Caco-2 (cell line): ENCODE data around the gene KRT78. TPM values are rescaled to one million over a fixed set of nuclear protein-coding genes. Genes with fewer than 3 reads are reported as not detected.

Source experiments
- BruUV-seq: library from RNA; stranded (reverse); fragments of 400-500 nt; replicated peaks from 2 replicates; lab custom pipeline; 2021; lab: Mats Ljungman, UMichigan
- CTCF ChIA-PET: fragments of 300-600 bp; sonication (Branson Sonifier 250); formaldehyde crosslinking; loops from one replicate; lab custom pipeline; 2022; ENCODE audit warnings: antibody characterized with exemption; lab: Charles Lee
- POLR2A ChIA-PET: fragments of 300-600 bp; sonication (Branson Sonifier 250); formaldehyde crosslinking; loops from one replicate; lab custom pipeline; 2022; ENCODE audit warnings: antibody characterized with exemption; lab: Charles Lee
- DNase-seq, 2 experiments: peaks; one replicate each; pipeline versions ENCODE4 v3.0.0 to v3.0.0-alpha.2; 2020 to 2022
- H3K27me3 ChIP-seq: replicated peaks from 2 replicates; pipeline ENCODE4 v1.6.0; 2011; ENCODE audit warnings: low read length; ENCODE audit not compliant: control insufficient read depth, insufficient read depth
- H3K36me3 ChIP-seq: 2 replicates; pipeline ENCODE4 v1.5.1; 2011; ENCODE audit warnings: low read length; ENCODE audit not compliant: control insufficient read depth, insufficient read depth
- H3K4me1 ChIP-seq: fragments of 250-450 bp; sonication (Bioruptor Pico); 2 replicates; pipeline ENCODE4 v1.5.1; 2020; ENCODE audit warnings: mild to moderate bottlenecking
- H3K4me3 ChIP-seq: 2 replicates; pipeline ENCODE4 v1.5.1; 2011; ENCODE audit warnings: low read depth, mild to moderate bottlenecking, control low read depth, low read length
- H3K9me3 ChIP-seq: fragments of 250-450 bp; sonication (Bioruptor Pico); 2 replicates; pipeline ENCODE4 v1.5.1; 2020; ENCODE audit warnings: mild to moderate bottlenecking, moderate library complexity
- H3K27ac Mint-ChIP-seq: one replicate; pipeline ENCODE4 v1.8.0; 2022; ENCODE audit warnings: mixed read lengths; ENCODE audit not compliant: unreplicated experiment
- H3K27me3 Mint-ChIP-seq: one replicate; pipeline ENCODE4 v1.8.0; 2022; ENCODE audit warnings: mixed read lengths; ENCODE audit not compliant: insufficient read depth, unreplicated experiment
- H3K36me3 Mint-ChIP-seq: one replicate; pipeline ENCODE4 v1.8.0; 2022; ENCODE audit warnings: mild to moderate bottlenecking, mixed read lengths; ENCODE audit not compliant: insufficient read depth, unreplicated experiment
- H3K4me1 Mint-ChIP-seq: one replicate; pipeline ENCODE4 v1.8.0; 2022; ENCODE audit warnings: low read depth, mixed read lengths; ENCODE audit not compliant: unreplicated experiment
- H3K4me3 Mint-ChIP-seq: one replicate; pipeline ENCODE4 v1.8.0; 2022; ENCODE audit warnings: mild to moderate bottlenecking, moderate library complexity, mixed read lengths; ENCODE audit not compliant: unreplicated experiment
- H3K9me3 Mint-ChIP-seq: one replicate; pipeline ENCODE4 v1.8.0; 2022; ENCODE audit warnings: mixed read lengths; ENCODE audit not compliant: unreplicated experiment
- CTCF ChIP-seq, 2 experiments: fragments of 200-600 bp in 1 of 2; IDR thresholded peaks; 1 replicate in 1 of 2; 2 replicates in 1 of 2; pipeline versions ENCODE4 v1.5.1 to v1.8.0; 2011 to 2022; ENCODE audit warnings: antibody characterized with exemption in 1 of 2, control low read depth in 1 of 2, inconsistent platforms in 1 of 2, low read depth in 1 of 2, low read length in 1 of 2, mild to moderate bottlenecking in 1 of 2, moderate library complexity in 1 of 2; ENCODE audit not compliant: insufficient read depth in 1 of 2, severe bottlenecking in 1 of 2, unreplicated experiment in 1 of 2
- intact Hi-C: fragments of 100-400 bp; cut with micrococcal nuclease; formaldehyde crosslinking; loops from one replicate; pipeline ENCODE4 v1.10.0; 2022; ENCODE audit not compliant: unreplicated experiment
- total RNA-seq: library from RNA; stranded (reverse); gene quantifications from 2 replicates; pipeline ENCODE4 v1.2.3, GENCODE V29; 2022

The KRT78 gene
- total RNA-seq, 1 experiment from 2014 or later: not detected

- Mint-ChIP-seq H3K27me3 (no peaks in the 10 kb centered on the region), H3K4me3 (no peak overlapping the region), H3K27ac (no peak overlapping the region), H3K4me1 (no peaks in the 10 kb centered on the region), H3K9me3 (no peaks in the 10 kb centered on the region), H3K36me3 (no peaks in the 10 kb centered on the region)
- Histone ChIP-seq H3K36me3 (no peaks in the 10 kb centered on the region), H3K27me3 (no peaks in the 10 kb centered on the region), H3K9me3 (no peaks in the 10 kb centered on the region), H3K4me1 (peaks cover 1% of the 10 kb centered on the region; the same call in 1 of the 2 replicates), H3K4me3 (no peak overlapping the region)
- peak; percentile 89 to 93 for TF ChIP-seq CTCF (IDR thresholded peaks at IDR 0.05; ENCODE audit: insufficient read depth in 1 of 2, low read depth in 1 of 2, low read length in 1 of 2, severe bottlenecking in 1 of 2, unreplicated experiment in 1 of 2)
- BruUV-seq: no TSS peak
- intact Hi-C loops: loop anchor here (1.0 to 2.0 kb wide), 4 partner anchors 39 to 282 kb away; no protein-coding TSS in a partner anchor
- peak; percentile 83 to 89 for DNase-seq
- ChIA-PET CTCF (interaction anchor here (0.6 to 1.6 kb wide), 20 partner anchors 9 to 721 kb away, joined by 3 to 8 read pairs (median 4); partner anchors contain the start of gene KRT4), POLR2A (no interaction called here)
Observed at GRCh38 chr12:52865090-52865944, 16.5 kb upstream of the KRT78 start.

- no TSS peak for BruUV-seq
- Mint-ChIP-seq H3K4me1 (no peaks in the 10 kb centered on the region), H3K36me3 (no peaks in the 10 kb centered on the region), H3K27ac (no peak overlapping the region), H3K4me3 (no peak overlapping the region), H3K9me3 (no peaks in the 10 kb centered on the region), H3K27me3 (no peaks in the 10 kb centered on the region)
- POLR2A ChIA-PET: no interaction called here
- H3K4me1 ChIP-seq: no peaks in the 10 kb centered on the region
- no peak for DNase-seq
- no peak for TF ChIP-seq CTCF (IDR thresholded peaks at IDR 0.05; ENCODE audit: insufficient read depth in 1 of 2, low read depth in 1 of 2, low read length in 1 of 2, severe bottlenecking in 1 of 2, unreplicated experiment in 1 of 2)
- H3K36me3 ChIP-seq: no peaks in the 10 kb centered on the region
- H3K4me3 ChIP-seq: no peak overlapping the region
- no peaks in the 10 kb centered on the region for H3K9me3 ChIP-seq
- CTCF ChIA-PET: interaction anchor here (1.0 kb wide), 1 partner anchor 9 kb away, joined by 3 read pairs; no protein-coding TSS in a partner anchor
- intact Hi-C loops: no loop called here
- no peaks in the 10 kb centered on the region for H3K27me3 ChIP-seq
Observed at GRCh38 chr12:52862023-52862422, 13.2 kb upstream of the KRT78 start.

- Histone ChIP-seq H3K27me3 (no peaks in the 10 kb centered on the region), H3K4me1 (no peaks in the 10 kb centered on the region), H3K36me3 (no peaks in the 10 kb centered on the region), H3K9me3 (no peaks in the 10 kb centered on the region), H3K4me3 (no peak overlapping the region)
- POLR2A ChIA-PET: no interaction called here
- intact Hi-C loops: no loop called here
- DNase-seq: no peak
- Mint-ChIP-seq H3K4me1 (no peaks in the 10 kb centered on the region), H3K27me3 (no peaks in the 10 kb centered on the region), H3K27ac (no peak overlapping the region), H3K4me3 (no peak overlapping the region), H3K36me3 (no peaks in the 10 kb centered on the region), H3K9me3 (no peaks in the 10 kb centered on the region)
- CTCF ChIA-PET: interaction anchor here (0.6 to 1.0 kb wide), 2 partner anchors 9 to 386 kb away, joined by 3 to 5 read pairs; no protein-coding TSS in a partner anchor
- TF ChIP-seq CTCF (IDR thresholded peaks at IDR 0.05; ENCODE audit: insufficient read depth in 1 of 2, low read depth in 1 of 2, low read length in 1 of 2, severe bottlenecking in 1 of 2, unreplicated experiment in 1 of 2): no peak
- BruUV-seq: no TSS peak
Observed at GRCh38 chr12:52861511-52861910, 12.7 kb upstream of the KRT78 start.
